HepG2 (cell line): ENCODE results near the gene CDK14. TPM values are rescaled to one million over a fixed set of nuclear protein-coding genes. Genes with fewer than 3 reads are reported as not detected.

ENCODE experiments used
- ATAC-seq: fragments of 200-7000 bp; cut with Tn5 transposase; 3 replicates; pipeline ENCODE4 v1.9.1; 2020; ENCODE audit warnings: mild to moderate bottlenecking, moderate library complexity
- BruUV-seq: library from RNA; stranded (reverse); fragments of 400-500 nt; replicated peaks from 2 replicates; lab custom pipeline; 2021; lab: Mats Ljungman, UMichigan
- CTCF ChIA-PET: fragments of 300-600 bp; formaldehyde crosslinking; extraction: SDS; loops from one replicate; lab custom pipeline; 2021; ENCODE audit warnings: low total read pairs, inconsistent platforms, low intra/inter-chr PET ratio; lab: Yijun Ruan, JAX
- POLR2A ChIA-PET: fragments of 350-600 bp; sonication (Branson Sonifier 250); formaldehyde crosslinking; loops from one replicate; lab custom pipeline; 2020; ENCODE audit warnings: antibody characterized with exemption, inconsistent platforms; lab: Yijun Ruan, JAX
- DNase-seq: peaks from one replicate; pipeline ENCODE4 v3.0.0-alpha.2; 2015; ENCODE audit warnings: low spot score
- FAIRE-seq: peaks from 3 replicates; lab custom pipeline; 2011; peaks lifted over from hg19 to GRCh38; lab: Jason Lieb, UNC
- H2AFZ ChIP-seq: one replicate; pipeline ENCODE4 v1.6.1; 2011; ENCODE audit warnings: low read length, inconsistent platforms
- H3K27ac ChIP-seq: fragments of 300-600 bp; 3 replicates; pipeline ENCODE4 v1.8.0; 2011; ENCODE audit warnings: mixed run types, mild to moderate bottlenecking, mixed read lengths, low read length, inconsistent platforms; ENCODE audit not compliant: insufficient read depth; ENCODE audit errors: extremely low read length
- H3K27me3 ChIP-seq, 2 experiments: fragments of 200-600 bp in 1 of 2; 2 replicates in 1 of 2; 3 replicates in 1 of 2; pipeline versions ENCODE4 v1.6.0 to v1.8.0; 2011; ENCODE audit warnings: low read length in 2 of 2, mild to moderate bottlenecking in 2 of 2, moderate library complexity in 2 of 2, inconsistent platforms in 1 of 2; ENCODE audit not compliant: insufficient read depth in 2 of 2, control insufficient read depth in 1 of 2
- H3K36me3 ChIP-seq, 2 experiments: fragments of 200-600 bp in 1 of 2; replicated peaks in 1 of 2; 2 replicates in 1 of 2; 3 replicates in 1 of 2; pipeline versions ENCODE4 v1.5.1 to v1.8.0; 2011; ENCODE audit warnings: low read length in 2 of 2, inconsistent platforms in 1 of 2; ENCODE audit not compliant: insufficient read depth in 2 of 2, control insufficient read depth in 1 of 2
- H3K4me1 ChIP-seq: 2 replicates; pipeline ENCODE4 v1.5.1; 2012; ENCODE audit warnings: low read length, inconsistent platforms; ENCODE audit not compliant: insufficient read depth
- H3K4me2 ChIP-seq: 2 replicates; pipeline ENCODE4 v1.6.0; 2011; ENCODE audit warnings: low read depth, low read length, inconsistent platforms
- H3K4me3 ChIP-seq, 3 experiments: fragments of 200-600 bp in 1 of 3; sonication (generic), shearing (Covaris generic) in 1 of 3; replicated peaks in 1 of 3; 2 replicates each; pipeline ENCODE4 v1.5.1; 2011 to 2016; ENCODE audit warnings: low read length in 3 of 3, inconsistent platforms in 2 of 3, low read depth in 2 of 3, mild to moderate bottlenecking in 2 of 3, control low read depth in 1 of 3, mixed read lengths in 1 of 3; ENCODE audit not compliant: insufficient read depth in 1 of 3
- H3K79me2 ChIP-seq: one replicate; pipeline ENCODE4 v1.6.1; 2011; ENCODE audit warnings: low read length, inconsistent platforms; ENCODE audit not compliant: insufficient read depth
- H3K9ac ChIP-seq: 2 replicates; pipeline ENCODE4 v1.6.0; 2011; ENCODE audit warnings: mild to moderate bottlenecking, low read depth, low read length, inconsistent platforms; ENCODE audit not compliant: insufficient read depth
- H3K9me3 ChIP-seq: 2 replicates; pipeline ENCODE4 v1.5.1; 2012; ENCODE audit warnings: mild to moderate bottlenecking, low read length
- H4K20me1 ChIP-seq: 2 replicates; pipeline ENCODE4 v1.6.0; 2011; ENCODE audit warnings: inconsistent platforms, mild to moderate bottlenecking, low read length, moderate library complexity; ENCODE audit not compliant: insufficient read depth
- GTF2F1 ChIP-seq: fragments of 150-350 bp; IDR thresholded peaks from 2 replicates; pipeline ENCODE4 v1.6.1; 2014; ENCODE audit warnings: low read length
- TBP ChIP-seq: sonication (generic); formaldehyde crosslinking; IDR thresholded peaks from 2 replicates; pipeline ENCODE4 v1.5.0; 2020; ENCODE audit warnings: missing genetic modification reagents
- ZBTB21 ChIP-seq: sonication (generic); formaldehyde crosslinking; IDR thresholded peaks from 2 replicates; pipeline ENCODE4 v1.4.0; 2020; ENCODE audit warnings: missing genetic modification reagents
- WGBS: methylation state at CpG from one replicate; pipeline ENCODE4 v1.1.6; 2017; ENCODE audit warnings: low lambda C conversion rate; 5-methylcytosine and 5-hydroxymethylcytosine counted together
- in situ Hi-C: cut with HindIII; loops from 2 replicates; pipeline ENCODE4 v1.10.0; 2017; ENCODE audit warnings: low pct_unique_long_range_greater_than_20kb; ENCODE audit not compliant: extremely low pct_ligation_motif_present
- intact Hi-C: fragments of 100-400 bp; cut with micrococcal nuclease; formaldehyde crosslinking; loops from one replicate; pipeline ENCODE4 v1.10.0; 2022; ENCODE audit not compliant: unreplicated experiment
- polyA plus RNA-seq, 8 experiments: library from polyadenylated mRNA; depleted of rRNA in 3 of 8; stranded (reverse) in 7 of 8; unstranded in 1 of 8; fragments of >200 nt; fragmentation: Illumina TruSeq in 4 of 8; extraction: Trizol in 4 of 8; gene quantifications; 2 replicates each; pipeline versions ENCODE4 v1.2.1 to v1.2.3, GENCODE V29; 2011 to 2016; ENCODE audit warnings: low read depth in 4 of 8, missing spikeins in 1 of 8, mixed read lengths in 1 of 8; ENCODE audit not compliant: insufficient read depth in 1 of 8
- total RNA-seq, 5 experiments: library from RNA; depleted of rRNA; stranded (reverse); fragments of >200 nt; fragmentation: Illumina TruSeq; extraction: Trizol; gene quantifications; 2 replicates each; pipeline ENCODE4 v1.2.3, GENCODE V29; 2016; ENCODE audit warnings: low read depth in 1 of 5
- TF ChIP-seq, protein P1 (sequence below): sonication (generic); formaldehyde crosslinking; IDR thresholded peaks from 2 replicates; pipeline ENCODE4 v1.5.1; 2020; ENCODE audit warnings: missing genetic modification reagents, mild to moderate bottlenecking, borderline replicate concordance
- TF ChIP-seq, protein P2 (sequence below): sonication (generic); formaldehyde crosslinking; IDR thresholded peaks from 2 replicates; pipeline ENCODE4 v1.4.0; 2020; ENCODE audit warnings: missing genetic modification reagents, low read depth, mild to moderate bottlenecking, borderline replicate concordance

Gene CDK14
- total and polyA plus RNA-seq, 2 of the 13 experiments (the other 11 are each of a cell fraction or from before 2014, with no cell fraction given), result 0.26 to 0.71 TPM

DNA sequence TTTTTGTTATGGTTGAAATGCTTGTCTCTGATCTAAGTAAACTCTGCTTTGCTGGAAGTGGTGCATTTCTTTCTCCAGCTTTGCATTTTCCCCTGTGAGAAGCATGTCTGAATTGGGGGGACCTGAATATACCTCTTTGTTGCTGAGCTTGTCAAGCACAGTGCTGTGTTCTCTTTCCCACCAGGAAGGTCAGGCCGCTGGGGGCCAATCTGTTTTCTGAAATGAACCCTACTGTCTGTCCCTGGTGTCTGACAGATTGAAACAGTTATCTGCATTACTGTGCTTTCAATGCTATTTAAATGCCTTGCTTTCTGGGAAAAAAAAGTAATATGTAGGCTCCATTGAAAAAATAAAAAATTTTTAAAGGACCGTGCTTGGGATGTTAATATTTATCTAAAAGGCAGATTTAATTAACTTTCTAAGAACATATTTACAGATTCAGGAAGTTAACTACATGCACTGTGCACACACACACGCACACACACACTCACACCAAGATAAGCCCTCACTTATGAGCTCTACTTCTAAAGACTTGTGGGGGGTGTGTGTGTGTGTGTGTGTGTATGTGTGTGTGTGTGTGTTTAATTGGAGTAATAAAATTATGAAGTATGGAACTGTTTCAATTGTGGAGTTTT, 541.1 kb downstream of the CDK14 start:
- Histone ChIP-seq H3K4me1 (no peaks in the 10 kb centered on the region), H3K27ac (no peak overlapping the region), H2AFZ (no peak overlapping the region), H3K9ac (no peak overlapping the region), H3K27me3 (no peaks in the 10 kb centered on the region), H3K4me3 (no peak overlapping the region), H3K79me2 (no peaks in the 10 kb centered on the region), H3K4me2 (no peak overlapping the region), H4K20me1 (no peaks in the 10 kb centered on the region), H3K36me3 (no peaks in the 10 kb centered on the region), H3K9me3 (no peaks in the 10 kb centered on the region)
- ChIA-PET POLR2A (no interaction called here), CTCF (no interaction called here)
- FAIRE-seq (no peak), ATAC-seq (no peak), DNase-seq (no peak)
- in situ Hi-C loops, result no loop called here
- no TSS peak for BruUV-seq
- intact Hi-C loops, result no loop called here
- no peak for TF ChIP-seq TBP (CRISPR knock-in tag)
- TF ChIP-seq ZBTB21 (CRISPR knock-in tag), result no peak
- TF ChIP-seq, protein P1, sequence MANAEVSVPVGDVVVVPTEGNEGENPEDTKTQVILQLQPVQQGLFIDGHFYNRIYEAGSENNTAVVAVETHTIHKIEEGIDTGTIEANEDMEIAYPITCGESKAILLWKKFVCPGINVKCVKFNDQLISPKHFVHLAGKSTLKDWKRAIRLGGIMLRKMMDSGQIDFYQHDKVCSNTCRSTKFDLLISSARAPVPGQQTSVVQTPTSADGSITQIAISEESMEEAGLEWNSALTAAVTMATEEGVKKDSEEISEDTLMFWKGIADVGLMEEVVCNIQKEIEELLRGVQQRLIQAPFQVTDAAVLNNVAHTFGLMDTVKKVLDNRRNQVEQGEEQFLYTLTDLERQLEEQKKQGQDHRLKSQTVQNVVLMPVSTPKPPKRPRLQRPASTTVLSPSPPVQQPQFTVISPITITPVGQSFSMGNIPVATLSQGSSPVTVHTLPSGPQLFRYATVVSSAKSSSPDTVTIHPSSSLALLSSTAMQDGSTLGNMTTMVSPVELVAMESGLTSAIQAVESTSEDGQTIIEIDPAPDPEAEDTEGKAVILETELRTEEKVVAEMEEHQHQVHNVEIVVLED (CRISPR knock-in tag), result no peak
- TF ChIP-seq GTF2F1, result no peak
- TF ChIP-seq, protein P2, sequence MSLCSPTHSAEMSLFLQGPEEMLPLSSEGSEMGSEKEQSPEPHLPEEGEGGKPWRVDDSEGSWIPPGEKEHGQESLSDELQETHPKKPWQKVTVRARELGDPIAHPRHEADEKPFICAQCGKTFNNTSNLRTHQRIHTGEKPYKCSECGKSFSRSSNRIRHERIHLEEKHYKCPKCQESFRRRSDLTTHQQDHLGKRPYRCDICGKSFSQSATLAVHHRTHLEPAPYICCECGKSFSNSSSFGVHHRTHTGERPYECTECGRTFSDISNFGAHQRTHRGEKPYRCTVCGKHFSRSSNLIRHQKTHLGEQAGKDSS (CRISPR knock-in tag), result no peak
- 4% methylated on average over 3 of the region's 3 CpGs for WGBS
